ENCODE results near the gene EVA1A.
"Not testable (repeated sequence)": the region's sequence is repeated elsewhere in the genome, so short reads cannot be mapped to it uniquely, and the experiment has no call there.

The EVA1A gene

GRCh38 chr2:75494137-75494769, 66.5 kb downstream of the EVA1A start:
- in situ Hi-C loops (cut with MboI; ENCODE audit: low sequenced_read_pairs): no loop called here

DNA sequence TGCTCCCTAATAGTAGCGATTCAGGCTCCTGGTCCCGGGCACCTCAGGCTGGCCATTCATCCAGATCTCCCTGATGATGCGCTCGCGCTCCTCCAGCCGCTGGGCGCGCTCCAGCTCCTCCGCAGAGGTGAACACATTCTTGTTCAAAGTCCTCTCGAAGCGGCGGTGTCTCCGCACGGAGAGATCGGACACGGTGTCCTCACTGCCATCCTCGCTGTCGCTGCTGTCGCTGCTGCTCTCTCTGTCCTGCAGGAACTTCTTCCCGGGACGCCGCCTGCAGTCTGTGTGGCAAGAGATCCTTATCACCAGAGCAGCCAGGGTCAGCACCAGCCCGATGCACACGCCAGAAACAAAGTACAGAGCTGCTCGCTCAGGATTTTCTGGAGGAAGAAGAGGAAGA, 67.5 kb downstream of the EVA1A start:
- in situ Hi-C loops (cut with MboI; ENCODE audit: low sequenced_read_pairs): no loop called here

DNA sequence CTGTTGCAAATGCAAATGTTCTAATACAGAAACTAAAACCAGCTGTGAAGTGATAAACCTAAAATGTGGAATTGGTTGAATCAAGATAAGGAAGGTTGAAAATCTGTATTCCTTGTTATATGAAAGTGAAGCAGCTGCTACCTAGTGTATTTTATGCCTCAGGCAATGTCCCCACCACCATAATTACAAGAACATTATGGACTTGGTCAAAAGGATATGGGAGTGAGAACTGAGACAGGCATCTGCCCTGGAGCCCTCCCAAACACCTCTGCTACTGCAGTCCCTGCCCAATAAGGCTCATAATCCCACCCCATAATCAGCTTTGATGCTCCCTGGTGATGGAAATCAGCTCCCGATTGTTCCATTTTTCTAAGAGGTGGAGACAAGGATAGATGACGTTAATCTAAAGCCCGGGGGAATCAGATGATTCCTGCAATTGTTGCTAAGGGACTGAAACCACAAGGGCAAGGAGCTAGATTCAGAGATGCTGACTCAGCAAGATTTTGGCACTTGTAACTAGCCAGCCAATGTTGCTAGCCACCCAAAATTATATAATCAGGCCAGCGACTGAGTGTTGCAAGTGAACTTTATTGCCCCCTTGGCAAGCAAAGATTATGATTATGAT, 69.5 kb downstream of the EVA1A start:
- in situ Hi-C loops (cut with MboI; ENCODE audit: low sequenced_read_pairs): no loop called here

- in situ Hi-C loops (cut with MboI; ENCODE audit: low sequenced_read_pairs): no loop called here
Measured at GRCh38 chr2:75489721-75490120, 71.0 kb downstream of the EVA1A start.

- in situ Hi-C loops (cut with MboI; ENCODE audit: low sequenced_read_pairs): no loop called here
Measured at GRCh38 chr2:75488157-75488556, 72.6 kb downstream of the EVA1A start.

DNA sequence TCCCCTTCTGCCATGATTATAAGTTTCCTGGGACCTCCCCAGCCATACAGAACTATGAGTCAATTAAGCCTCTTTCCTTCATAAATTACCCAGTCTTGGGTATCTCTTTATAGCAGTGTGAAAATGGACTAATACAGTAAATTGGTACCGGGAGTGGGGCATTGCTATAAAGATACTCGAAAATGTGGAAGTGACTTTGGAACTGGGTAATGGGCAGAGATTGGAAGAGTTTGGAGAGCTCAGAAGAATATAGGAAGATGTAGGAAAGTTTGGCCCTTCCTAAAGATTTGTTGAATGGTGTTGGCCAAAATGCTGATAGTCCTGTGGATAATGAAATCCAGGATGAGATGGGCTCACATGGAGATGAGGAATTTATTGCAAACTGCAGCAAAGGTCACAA, 74.0 kb downstream of the EVA1A start:
- in situ Hi-C loops (cut with MboI; ENCODE audit: low sequenced_read_pairs): not testable (repeated sequence)

DNA sequence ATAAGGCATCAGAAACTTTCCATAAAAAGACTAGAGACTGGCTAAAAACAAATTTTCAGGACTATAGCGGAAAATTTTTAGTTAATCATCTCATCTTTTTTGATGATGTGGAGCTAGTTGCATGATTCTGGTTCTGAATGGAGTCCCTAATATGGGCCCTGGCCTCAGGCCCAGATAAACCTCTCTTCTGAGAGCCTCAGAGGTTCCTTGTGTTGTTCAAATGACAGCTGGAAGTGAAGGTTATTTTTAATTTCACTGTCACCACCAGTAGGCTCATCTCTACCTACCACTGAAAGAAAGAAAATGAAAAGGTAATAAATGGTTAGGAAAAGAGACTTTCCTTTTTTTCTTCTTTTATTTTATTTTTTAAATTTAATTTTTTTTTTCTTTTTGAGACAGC, 75.9 kb downstream of the EVA1A start:
- in situ Hi-C loops (cut with MboI; ENCODE audit: low sequenced_read_pairs): no loop called here

DNA sequence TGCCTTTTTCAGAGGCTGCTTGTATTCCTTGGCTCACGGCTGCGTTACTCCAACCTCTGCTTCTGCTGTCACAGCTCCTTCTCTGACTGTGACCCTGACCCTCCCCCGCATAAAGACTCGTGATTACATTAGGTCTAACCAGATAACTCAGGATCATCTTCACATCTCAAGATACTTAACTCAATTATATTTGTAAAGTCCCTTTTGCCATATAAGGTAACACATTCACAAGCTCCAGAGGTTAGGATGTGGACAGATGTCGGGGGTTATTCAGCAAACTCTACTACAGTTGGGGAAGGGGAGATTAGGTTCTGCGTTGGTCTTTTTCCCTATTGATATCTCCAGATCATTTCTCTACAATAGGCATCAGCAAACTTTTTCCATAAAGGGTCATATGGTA, 76.9 kb downstream of the EVA1A start:
- in situ Hi-C loops (cut with MboI; ENCODE audit: low sequenced_read_pairs): no loop called here

DNA sequence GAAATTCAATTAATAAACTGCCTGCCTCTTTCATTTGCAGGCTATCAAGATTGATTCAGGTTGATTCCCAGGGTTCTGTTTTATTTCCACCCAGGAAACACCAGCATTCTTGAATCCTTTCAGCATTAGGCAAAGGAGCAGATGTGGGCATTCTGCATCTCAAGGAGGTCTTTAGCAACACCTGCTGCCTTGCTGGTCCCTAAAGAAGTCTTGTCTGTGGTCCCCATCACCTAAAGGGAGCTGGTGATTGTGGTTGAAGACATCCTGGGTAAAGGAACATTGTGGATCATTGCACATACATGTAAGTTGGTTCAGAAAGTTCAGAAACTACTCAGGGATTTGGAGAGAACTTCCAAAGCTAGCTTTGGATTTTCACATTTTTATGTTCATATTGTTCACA, 78.3 kb downstream of the EVA1A start:
- in situ Hi-C loops (cut with MboI; ENCODE audit: low sequenced_read_pairs): no loop called here

GRCh38 chr2:75480971-75481836, 79.5 kb downstream of the EVA1A start:
- in situ Hi-C loops (cut with MboI; ENCODE audit: low sequenced_read_pairs): no loop called here

DNA sequence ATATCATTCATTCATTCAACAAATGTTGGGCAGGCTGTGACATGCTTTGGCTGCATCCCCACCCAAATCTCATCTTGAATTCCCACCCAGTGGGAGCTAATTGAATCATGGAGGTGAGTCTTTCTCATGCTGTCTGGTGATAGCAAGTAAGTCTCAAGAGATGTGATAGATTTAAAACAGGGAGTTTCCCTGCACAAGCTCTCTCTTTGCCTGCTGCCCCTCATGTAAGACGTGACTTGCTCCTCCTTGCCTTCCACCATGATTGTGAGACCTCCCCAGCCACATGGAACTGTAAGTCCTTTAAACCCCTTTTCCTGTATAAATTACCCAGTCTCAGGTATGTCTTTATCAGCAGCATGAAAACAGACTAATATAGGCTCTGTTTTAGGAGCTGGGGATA, 83.0 kb downstream of the EVA1A start:
- in situ Hi-C loops (cut with MboI; ENCODE audit: low sequenced_read_pairs): not testable (repeated sequence)

GRCh38 chr2:75476761-75477160, 84.0 kb downstream of the EVA1A start:
- in situ Hi-C loops (cut with MboI; ENCODE audit: low sequenced_read_pairs): no loop called here

GRCh38 chr2:75475976-75476375, 84.8 kb downstream of the EVA1A start:
- in situ Hi-C loops (cut with MboI; ENCODE audit: low sequenced_read_pairs): no loop called here

DNA sequence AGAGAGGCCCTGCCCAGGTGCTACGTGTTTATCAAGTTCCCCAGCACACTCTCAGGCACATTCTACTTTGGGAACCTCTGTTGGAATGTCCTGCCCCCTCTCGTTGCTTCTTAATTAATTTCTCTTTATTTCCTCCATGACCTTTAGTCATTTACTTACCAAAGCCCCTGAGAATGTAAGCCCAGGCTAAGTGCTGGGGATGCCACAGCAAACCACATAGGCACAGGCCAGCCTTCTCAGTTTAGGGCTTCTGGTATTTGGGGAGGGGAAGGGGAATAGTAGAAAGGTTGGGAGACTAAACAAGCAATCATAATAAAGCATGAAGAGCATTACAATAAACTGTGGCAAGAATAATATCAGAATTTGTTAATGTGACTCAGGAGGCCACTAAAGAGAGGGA, 85.7 kb downstream of the EVA1A start:
- in situ Hi-C loops (cut with MboI; ENCODE audit: low sequenced_read_pairs): no loop called here

- in situ Hi-C loops (cut with MboI; ENCODE audit: low sequenced_read_pairs): loop anchor here (25.0 kb wide), 1 partner anchor 138 kb away; no protein-coding TSS in a partner anchor
Measured at GRCh38 chr2:75474115-75474514, 86.6 kb downstream of the EVA1A start.

DNA sequence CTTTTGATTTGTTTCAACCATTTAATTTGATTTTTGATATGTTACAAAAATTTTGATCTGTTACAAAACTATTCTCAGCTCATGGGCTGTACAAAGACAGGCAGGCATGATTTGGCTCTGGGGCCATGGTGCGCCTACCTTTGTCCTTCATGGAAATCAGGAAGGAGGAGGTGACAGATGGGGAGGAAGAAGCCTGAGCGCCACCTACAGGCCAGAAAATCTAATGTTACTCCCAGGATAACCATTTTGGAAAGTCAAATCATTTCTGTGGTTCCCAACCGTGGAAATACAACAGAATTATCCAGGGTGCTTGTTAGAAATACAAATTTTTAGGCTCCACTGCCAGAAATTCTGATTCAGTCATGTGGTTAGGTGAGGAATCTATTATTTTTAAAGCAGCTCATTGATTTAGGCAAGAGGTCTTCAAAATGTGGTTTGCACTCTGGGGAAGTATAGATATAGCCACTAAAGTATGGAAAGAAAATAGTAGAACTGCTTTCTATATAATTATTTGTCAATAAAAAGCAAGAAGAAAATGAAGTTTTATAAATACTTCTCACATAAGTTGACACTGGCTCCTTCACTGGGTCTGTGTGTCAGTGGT, 93.9 kb downstream of the EVA1A start:
- in situ Hi-C loops (cut with MboI; ENCODE audit: low sequenced_read_pairs): loop anchor here (25.0 kb wide), 1 partner anchor 145 kb away; no protein-coding TSS in a partner anchor

DNA sequence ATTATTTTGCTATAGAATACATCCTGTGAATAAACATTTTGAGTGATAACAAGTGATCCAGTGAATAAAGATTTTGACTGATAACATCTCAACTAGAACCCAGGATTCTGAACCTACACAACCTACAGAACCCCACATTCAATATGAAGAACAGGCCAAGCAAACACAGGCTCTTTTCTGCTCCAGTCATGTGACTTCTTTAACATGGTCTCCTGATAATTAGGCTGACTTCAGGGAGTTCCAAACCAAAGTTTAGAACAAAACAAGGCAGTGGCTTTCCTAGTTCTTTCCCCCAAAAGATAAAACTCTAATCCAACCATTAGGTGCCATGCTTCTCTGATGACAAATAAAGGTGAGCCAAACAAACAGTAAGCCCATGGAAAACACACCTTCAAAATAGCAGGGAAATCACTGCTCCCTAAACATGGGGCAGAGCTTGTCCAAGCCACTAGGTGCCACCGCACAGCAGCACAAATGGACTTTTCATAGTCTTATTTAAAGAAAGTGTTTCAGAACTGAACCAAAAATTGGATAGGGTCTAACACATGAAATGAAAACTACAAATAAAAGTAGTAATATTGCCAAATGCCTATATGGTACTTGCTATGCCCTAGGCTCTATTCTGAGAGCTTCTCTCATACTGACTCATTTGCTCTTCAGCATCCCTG, 95.3 kb downstream of the EVA1A start:
- in situ Hi-C loops (cut with MboI; ENCODE audit: low sequenced_read_pairs): loop anchor here (25.0 kb wide), 1 partner anchor 147 kb away; no protein-coding TSS in a partner anchor

GRCh38 chr2:75464348-75464946, 96.3 kb downstream of the EVA1A start:
- in situ Hi-C loops (cut with MboI; ENCODE audit: low sequenced_read_pairs): loop anchor here (25.0 kb wide), 1 partner anchor 148 kb away; no protein-coding TSS in a partner anchor

DNA sequence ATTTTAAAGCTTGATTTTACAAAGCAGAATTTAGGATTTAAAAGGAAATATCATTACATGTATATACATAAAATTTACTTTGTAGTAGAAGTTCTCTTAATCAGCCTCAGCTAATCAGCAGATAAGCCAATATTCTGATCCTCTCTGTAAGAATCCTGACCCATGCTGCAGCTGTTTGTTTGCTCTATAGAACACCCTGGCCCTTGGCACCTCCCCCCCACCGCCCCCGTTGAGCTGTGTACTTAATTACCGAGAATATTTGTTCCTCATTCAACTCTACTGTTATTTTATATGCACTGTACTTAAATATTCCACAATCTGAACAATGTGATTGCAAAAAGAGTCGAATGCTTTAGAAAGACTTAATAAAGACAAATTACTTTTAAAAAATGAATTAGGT, 98.0 kb downstream of the EVA1A start:
- in situ Hi-C loops (cut with MboI; ENCODE audit: low sequenced_read_pairs): loop anchor here (25.0 kb wide), 1 partner anchor 150 kb away; no protein-coding TSS in a partner anchor

GRCh38 chr2:75462206-75462605, 98.5 kb downstream of the EVA1A start:
- in situ Hi-C loops (cut with MboI; ENCODE audit: low sequenced_read_pairs): loop anchor here (25.0 kb wide), 1 partner anchor 150 kb away; no protein-coding TSS in a partner anchor
